RWPE1 (cell line): ENCODE results near the gene SIK1.
"Not testable (repeated sequence)": the region's sequence is repeated elsewhere in the genome, so short reads cannot be mapped to it uniquely, and the experiment has no call there.

Source experiments
- CTCF ChIA-PET: fragments of 350-600 bp; sonication (Branson Sonifier 250); formaldehyde crosslinking; extraction: SDS; loops from one replicate; lab custom pipeline; 2021; lab: Yijun Ruan, JAX
- POLR2A ChIA-PET: fragments of 400-600 bp; formaldehyde crosslinking; extraction: SDS; loops from one replicate; lab custom pipeline; 2020; ENCODE audit warnings: antibody characterized with exemption; ENCODE audit not compliant: low non-redundant PET; lab: Yijun Ruan, JAX
- DNase-seq: peaks from one replicate; pipeline ENCODE4 v3.0.0; 2012; ENCODE audit warnings: low spot score
- H3K27ac ChIP-seq: fragments of 450-650 bp; 2 replicates; pipeline ENCODE4 v1.5.1; 2017
- TF ChIP-seq, protein P1 (sequence below): fragments of 450-650 bp; conservative IDR thresholded peaks from 2 replicates; pipeline ENCODE4 v1.5.1; 2017; ENCODE audit warnings: low read depth, mild to moderate bottlenecking

SIK1 gene

DNA sequence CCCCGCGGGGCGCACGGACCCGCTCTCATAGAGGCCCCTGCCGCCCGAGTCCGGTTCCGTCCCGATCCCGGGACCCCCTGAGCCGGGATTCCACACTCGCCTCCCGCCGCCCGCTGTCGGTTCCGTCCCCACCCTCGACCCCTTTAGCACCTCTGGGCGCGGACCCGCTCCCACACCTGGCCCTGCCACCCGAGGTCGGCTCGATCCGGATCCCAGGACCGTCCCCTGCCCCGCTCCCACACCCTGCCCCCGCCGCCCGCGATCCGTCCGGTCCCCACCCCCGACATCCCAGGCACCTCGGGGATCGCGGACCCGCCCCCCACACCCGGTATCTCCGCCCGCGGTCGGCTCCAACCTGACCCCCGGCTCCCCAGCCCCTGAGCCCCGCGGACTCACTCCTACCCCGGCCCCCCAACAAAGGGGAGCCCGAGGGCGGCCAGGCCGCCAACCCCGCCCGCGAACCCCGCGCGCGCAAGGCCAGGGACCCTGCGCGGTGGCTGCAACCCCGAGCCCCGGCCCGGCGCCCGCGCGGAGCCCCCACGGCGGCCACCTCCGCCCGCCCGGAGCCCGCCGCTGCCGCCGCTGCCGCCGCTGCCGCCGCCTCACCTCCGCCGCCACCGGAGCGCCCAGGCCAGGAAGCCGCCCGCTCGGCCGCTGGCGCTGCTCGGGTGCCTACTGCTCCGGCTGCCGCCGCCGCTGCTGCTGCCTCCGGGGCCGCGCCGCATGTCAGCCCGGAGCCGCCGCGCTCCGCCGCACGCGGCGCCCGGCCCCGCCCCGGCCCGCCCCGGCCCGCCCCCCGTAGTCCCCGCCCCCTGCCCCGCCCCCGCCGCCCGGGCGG is at the start of gene SIK1:
SIK1 (minus strand) TSS at position 728 of the 838 bp plus-strand sequence. CDS start 953 bp downstream, outside the sequence.
- POLR2A ChIA-PET, DNase-seq, CTCF ChIA-PET, H3K27ac ChIP-seq: not testable (repeated sequence)

DNA sequence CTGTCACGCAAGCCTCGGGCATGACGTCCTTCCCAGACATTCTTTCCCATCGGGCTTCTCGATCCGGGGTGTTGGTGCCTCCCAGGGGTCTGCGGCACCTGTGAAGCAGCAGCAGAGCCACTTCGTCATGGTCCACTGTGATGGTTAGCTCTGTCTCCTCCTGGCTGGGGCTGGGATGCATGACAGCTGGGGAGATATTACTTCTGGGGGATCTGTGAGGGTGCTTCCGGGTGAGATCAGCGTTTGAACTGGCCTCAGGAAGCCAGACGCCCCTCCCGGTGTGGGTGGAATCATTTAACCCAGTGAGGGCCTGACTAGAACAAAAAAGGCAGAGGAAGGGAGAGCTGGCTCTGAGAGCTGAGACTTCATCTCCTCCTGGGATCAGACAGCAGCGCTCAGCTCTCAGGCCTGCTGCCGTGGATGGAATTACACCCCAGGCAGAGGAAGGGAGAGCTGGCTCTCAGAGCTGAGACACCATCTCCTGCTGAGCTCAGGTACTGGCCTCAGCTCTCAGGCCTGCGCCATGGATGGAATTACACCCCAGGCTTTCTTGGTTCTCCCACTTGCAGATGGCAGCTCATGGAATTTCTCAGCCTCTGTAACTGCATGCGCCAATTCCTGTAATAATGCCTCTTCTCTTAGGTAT is 44.8 kb upstream of the SIK1 start:
- CTCF ChIA-PET, H3K27ac ChIP-seq, DNase-seq, POLR2A ChIA-PET: not testable (repeated sequence)

DNA sequence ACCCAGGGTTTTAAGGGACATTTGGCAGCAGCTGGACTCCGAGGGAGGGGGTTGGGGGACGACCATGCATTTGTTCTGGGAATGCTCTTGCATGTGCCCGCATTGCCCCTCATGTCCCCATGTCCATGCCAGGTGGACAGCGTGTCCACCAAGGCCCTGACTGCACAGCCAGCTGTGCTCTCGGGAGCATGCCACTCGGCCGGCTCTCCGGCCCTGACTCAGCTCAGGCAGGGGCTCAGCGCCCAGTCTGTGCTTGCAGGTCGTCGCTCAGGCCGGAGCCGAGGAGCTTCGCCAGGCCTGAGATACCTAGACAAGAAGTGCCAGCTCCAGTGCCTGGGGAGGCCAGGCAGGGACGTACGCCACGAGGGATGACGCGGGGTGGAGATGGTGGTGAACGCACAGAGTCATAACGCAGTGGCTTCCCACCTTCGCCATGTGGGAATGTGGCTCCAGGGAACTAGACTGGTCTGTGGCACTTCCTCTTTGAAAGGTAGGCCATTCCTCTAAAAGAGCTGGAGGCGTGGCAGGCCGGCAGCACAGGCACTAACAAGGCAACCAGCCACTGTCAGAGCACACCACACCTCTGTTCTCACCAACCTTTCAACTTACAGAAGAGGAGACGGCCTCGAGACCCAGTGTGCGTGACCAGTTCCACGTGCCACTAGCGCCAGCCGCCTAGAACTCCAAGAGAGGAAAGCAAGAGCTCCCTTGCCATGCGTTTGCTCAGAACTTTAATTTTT is 43.0 kb upstream of the SIK1 start:
- H3K27ac ChIP-seq, DNase-seq, POLR2A ChIA-PET, CTCF ChIA-PET: not testable (repeated sequence)

DNA sequence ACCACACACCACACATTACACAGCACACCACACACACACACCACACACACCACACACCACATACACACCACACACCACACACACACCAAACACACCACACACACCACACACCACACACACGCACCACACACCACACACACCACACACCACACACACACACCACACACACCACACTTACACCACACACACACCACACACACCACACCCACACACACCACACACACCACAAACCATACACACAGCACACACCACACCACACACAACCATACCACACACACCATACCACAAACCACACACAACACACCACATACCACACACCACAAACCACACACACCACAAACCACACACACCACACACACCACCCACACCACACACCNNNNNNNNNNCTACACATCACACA is 40.9 kb upstream of the SIK1 start:
- H3K27ac ChIP-seq, result no peak overlapping the region
- TF ChIP-seq, protein P1, sequence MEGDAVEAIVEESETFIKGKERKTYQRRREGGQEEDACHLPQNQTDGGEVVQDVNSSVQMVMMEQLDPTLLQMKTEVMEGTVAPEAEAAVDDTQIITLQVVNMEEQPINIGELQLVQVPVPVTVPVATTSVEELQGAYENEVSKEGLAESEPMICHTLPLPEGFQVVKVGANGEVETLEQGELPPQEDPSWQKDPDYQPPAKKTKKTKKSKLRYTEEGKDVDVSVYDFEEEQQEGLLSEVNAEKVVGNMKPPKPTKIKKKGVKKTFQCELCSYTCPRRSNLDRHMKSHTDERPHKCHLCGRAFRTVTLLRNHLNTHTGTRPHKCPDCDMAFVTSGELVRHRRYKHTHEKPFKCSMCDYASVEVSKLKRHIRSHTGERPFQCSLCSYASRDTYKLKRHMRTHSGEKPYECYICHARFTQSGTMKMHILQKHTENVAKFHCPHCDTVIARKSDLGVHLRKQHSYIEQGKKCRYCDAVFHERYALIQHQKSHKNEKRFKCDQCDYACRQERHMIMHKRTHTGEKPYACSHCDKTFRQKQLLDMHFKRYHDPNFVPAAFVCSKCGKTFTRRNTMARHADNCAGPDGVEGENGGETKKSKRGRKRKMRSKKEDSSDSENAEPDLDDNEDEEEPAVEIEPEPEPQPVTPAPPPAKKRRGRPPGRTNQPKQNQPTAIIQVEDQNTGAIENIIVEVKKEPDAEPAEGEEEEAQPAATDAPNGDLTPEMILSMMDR, result no peak
- DNase-seq, result no peak
- ChIA-PET CTCF (no interaction called here), POLR2A (no interaction called here)

DNA sequence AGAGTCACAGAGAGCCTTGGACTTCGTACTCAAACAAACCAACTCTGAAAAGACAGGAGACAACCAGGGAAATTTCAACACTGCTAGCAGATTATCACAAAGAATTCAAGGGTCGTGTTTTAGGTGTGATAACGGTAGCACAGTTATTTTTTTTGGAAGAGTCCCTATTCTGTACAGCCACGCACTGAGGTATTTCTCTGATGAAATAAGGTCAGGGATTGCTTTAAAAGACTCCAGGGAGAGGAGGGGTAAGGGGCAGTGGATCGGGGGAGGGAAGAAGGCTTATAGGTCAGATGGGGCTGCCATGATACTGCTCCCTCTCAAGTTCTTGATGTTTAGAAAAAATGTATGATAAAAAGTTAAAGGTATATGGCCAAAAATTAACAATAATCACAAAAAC is 38.2 kb upstream of the SIK1 start:
- CTCF ChIA-PET, H3K27ac ChIP-seq, DNase-seq, POLR2A ChIA-PET: not testable (repeated sequence)

DNA sequence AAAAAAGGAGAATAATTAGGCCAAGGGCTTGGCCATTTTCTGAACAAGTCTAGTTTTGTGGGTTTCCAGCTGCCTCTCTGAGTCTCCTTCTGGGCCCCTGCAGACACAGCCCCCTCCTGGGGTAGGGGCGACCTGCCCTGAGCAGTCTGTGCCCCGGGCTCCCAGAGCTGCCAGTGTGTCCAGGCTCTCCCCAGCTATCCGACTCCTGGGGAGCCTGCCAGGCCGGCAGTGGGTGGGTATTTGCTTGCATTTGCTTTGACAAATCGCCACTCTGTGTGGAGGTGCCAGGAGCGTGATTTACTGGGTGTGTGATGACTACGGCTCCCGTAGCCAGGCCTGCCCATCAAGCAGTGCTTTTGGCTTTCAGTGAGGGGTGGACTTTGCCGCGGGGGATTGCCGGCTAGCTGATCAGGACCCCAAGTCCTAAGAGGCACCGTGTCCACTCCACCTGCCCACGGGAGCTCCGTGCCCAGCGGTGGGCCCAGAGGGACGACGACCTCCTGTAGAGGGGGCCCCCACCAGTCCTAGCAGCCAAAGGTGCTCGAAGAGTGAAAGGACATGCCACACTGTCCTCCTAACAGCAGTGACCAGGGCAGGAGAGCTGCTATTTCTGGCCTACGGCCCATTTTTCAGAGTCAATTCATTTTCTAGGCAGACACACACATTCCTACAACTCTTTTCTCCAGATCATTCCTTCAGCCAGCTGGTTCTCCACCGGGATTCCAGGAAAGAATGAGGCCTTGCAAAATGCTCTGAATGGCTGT is 36.7 kb upstream of the SIK1 start:
- CTCF ChIA-PET, DNase-seq, H3K27ac ChIP-seq, POLR2A ChIA-PET: not testable (repeated sequence)

DNA sequence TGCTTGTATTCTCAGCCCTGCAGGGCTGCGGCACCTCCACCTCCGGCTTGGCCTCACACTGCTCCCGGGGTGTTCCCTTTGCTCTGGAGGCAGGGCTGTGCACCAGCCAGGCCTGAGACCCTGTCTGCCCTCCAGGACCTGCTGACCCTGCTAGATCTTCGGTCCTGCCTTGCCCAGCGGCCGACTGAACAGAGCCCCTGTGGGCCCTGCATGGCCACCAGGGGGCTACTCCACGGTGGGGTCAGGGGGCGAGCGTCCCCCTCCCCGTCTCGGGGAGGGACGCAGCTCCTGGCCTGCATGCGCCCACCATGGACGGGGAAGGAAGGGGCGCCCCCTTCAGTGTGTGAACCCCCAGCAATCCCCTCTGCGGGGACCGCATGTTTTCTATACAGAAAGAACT is 36.0 kb upstream of the SIK1 start:
- POLR2A ChIA-PET, CTCF ChIA-PET, H3K27ac ChIP-seq, DNase-seq: not testable (repeated sequence)

DNA sequence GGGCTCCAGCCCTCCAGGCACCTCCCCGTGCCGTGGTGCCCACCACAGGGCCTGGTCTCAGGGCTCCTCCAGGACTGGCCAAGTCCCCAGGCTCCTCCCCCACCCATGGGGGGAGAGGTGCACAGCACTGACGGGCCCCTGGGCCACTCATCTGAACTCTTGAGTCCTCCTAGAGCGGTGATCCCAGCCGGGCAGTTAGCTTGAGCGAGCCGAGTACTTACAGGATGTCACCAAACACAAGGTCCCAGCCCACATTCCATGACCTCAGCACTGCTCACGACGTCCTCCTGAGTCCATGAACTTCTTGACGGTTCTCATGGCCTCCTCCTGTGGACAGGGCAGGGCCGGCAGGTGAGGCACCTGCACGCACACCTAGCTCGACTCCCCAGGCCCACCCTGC is 33.5 kb upstream of the SIK1 start:
- DNase-seq, CTCF ChIA-PET, POLR2A ChIA-PET, H3K27ac ChIP-seq: not testable (repeated sequence)

DNA sequence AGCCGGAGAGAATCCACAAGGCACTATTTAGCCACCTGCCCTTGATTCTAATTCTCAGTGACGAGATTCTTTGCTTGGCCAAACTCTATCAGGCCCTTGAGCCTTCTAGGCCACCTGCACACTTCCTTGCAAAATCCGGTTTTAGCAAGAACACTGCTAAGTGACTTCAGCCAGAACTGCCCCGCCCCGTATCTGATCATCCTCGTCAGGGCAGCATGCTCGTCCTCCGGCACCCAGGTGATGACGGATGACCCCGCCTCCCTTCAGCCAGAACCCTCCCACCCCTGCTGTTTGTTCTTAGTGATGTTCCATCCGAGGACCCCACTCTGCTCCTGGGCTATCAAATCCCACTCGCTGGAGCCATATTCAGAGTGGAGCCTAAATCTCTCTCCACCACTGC is 32.1 kb upstream of the SIK1 start:
- not testable (repeated sequence) for DNase-seq

DNA sequence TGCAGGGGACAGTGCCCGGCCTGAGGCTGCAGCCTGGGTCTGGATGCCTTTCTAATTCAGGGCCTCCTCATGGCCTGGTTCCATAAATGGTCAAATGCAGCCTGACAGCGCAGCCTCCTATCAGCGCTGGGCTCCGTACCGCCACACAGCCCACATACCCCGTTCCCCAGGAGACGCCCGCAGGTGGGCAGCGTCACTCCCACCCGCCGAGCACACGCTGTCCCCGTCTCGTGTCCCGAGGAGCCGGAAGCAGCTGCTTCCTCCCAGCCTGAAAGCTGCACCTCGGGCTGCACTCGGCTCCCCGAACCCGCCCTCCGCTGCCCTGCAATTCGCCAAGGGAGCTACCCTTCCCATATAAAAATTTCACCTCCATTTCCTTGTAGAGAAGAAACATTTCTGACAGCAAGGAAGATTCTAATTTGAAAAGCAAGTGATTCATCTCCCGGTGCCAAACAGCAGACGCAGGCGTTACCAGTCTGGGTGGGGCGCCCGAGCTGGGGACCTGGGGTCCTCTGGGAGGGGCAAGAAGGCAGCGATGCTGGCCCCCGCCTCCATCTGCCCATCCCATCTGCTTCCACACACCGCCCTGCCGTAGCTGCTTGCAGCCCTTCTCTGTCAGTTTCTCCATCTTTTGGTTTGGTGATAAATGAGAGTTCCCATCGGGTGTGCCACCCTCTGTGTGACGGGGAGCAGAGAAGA is 29.8 kb upstream of the SIK1 start:
- POLR2A ChIA-PET, CTCF ChIA-PET, DNase-seq, H3K27ac ChIP-seq: not testable (repeated sequence)

More for the DNA sequence above, 32.1 kb upstream of the SIK1 start:
- CTCF ChIA-PET, H3K27ac ChIP-seq, POLR2A ChIA-PET: not testable (repeated sequence)

DNA sequence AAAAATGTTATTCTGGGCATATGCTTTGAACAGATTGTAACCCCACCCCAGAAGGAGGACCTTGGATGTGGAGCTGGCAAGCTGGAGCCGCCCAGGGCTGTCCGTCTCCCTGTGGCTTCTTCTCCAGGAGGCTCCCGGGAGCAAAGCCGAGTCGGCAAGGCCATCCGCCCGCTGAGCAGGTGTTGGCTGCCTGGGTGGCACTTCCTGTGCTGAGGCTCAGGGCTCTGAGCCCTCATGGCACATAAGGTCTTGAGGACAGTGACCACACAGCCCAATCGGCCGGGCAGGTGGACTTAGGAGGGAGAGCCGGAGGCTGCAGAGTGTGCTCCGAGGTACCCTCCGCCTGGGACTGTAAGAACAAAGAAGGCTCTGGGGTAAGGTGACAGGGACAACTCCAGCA is 28.8 kb upstream of the SIK1 start:
- DNase-seq, CTCF ChIA-PET, H3K27ac ChIP-seq, POLR2A ChIA-PET: not testable (repeated sequence)

DNA sequence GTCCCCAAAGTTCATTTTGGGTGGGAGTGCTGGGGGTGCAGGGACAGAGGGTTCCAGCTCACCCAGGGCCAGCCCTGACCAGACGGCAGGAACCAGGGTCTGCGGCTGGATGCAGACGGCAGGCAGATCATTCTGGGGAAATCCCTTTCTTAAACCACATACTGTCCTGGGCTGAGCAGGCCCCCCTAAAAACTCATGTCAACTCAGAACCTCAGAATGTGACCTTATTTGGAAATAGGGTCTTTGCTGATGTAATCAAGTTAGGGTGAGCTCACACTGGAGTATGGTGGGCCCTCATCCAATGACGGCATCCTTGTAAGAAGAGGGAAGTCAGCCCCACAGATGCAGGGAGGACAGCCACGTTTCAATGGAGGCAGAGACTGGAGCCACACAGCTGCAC is 27.2 kb upstream of the SIK1 start:
- POLR2A ChIA-PET, CTCF ChIA-PET, H3K27ac ChIP-seq, DNase-seq: not testable (repeated sequence)

DNA sequence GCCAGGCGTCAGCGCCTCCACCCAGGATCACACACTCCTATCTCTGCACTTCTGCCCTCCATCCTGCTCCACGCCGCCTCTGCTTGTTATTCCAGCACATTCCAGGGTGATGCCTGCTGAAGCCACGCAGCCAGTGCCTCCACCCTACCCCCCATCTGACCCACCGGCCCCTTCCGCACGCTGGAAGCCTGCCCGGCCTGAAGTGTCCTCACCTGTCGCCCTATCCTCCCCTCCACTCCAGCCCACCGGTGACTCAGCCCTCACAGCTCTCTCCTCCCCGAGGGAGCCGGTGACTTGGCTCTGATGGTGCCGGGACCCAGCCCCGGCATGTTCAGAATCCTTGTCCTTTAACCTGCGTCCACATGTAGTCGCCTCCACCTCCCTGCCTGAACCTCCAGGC is 24.9 kb upstream of the SIK1 start:
- DNase-seq, H3K27ac ChIP-seq, CTCF ChIA-PET, POLR2A ChIA-PET: not testable (repeated sequence)

DNA sequence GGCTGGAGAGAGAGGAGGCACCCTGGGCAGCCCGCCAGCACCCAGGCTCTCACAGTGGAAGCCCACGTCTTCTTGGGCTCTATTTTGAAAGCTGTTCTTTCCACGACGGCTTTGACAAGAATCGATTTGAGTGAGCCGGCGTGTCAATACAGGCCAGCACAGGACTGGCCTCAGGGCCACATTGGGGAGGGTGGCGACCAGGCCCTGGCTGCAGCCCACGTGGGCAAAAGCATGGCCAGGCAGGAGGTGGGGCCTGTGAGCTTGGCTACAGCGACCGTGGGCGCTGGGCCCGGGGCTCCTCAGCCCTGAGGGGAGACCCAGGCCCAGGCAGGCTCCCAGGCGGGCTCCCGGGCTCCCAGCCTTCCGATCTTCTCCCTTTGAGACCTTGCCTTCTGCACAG is 23.4 kb upstream of the SIK1 start:
- H3K27ac ChIP-seq, POLR2A ChIA-PET, DNase-seq, CTCF ChIA-PET: not testable (repeated sequence)
